Activated naive CD8-positive, alpha-beta T cell treated with anti-CD3 and anti-CD28 coated beads, Interleukin-2, amount 10 ng/mL, durations not matched to agents 7 days and 5 days (primary cell): Measurements from ENCODE around the gene SDHAF2. TPM values are rescaled to one million over a fixed set of nuclear protein-coding genes. Genes with fewer than 3 reads are reported as not detected.
"Not testable (repeated sequence)": the region's sequence is repeated elsewhere in the genome, so short reads cannot be mapped to it uniquely, and the experiment has no call there.

Experiments
- ATAC-seq: fragments of 150-1000 bp; cut with Tn5 transposase; one replicate; pipeline ENCODE4 v1.10.0; 2021; ENCODE audit warnings: low read depth, moderate library complexity
- POLR2A ChIA-PET: fragments of 350-600 bp; sonication (Branson Sonifier 250); formaldehyde crosslinking; loops from one replicate; lab custom pipeline; 2021; ENCODE audit warnings: antibody characterized with exemption; lab: Charles Lee
- DNase-seq: peaks from one replicate; pipeline ENCODE4 v3.0.0; 2021
- H3K27ac Mint-ChIP-seq: one replicate; pipeline ENCODE4 v1.8.0; 2022; ENCODE audit warnings: mild to moderate bottlenecking, mixed read lengths
- H3K27me3 Mint-ChIP-seq: one replicate; pipeline ENCODE4 v1.8.0; 2022; ENCODE audit warnings: mild to moderate bottlenecking, moderate library complexity, mixed read lengths
- H3K36me3 Mint-ChIP-seq: one replicate; pipeline ENCODE4 v1.8.0; 2021; ENCODE audit warnings: mild to moderate bottlenecking, mixed read lengths
- H3K4me1 Mint-ChIP-seq: one replicate; pipeline ENCODE4 v1.8.0; 2021; ENCODE audit warnings: mixed read lengths
- H3K4me3 Mint-ChIP-seq: one replicate; pipeline ENCODE4 v1.8.0; 2022; ENCODE audit warnings: mild to moderate bottlenecking, moderate library complexity, mixed read lengths
- H3K9me3 Mint-ChIP-seq: one replicate; pipeline ENCODE4 v1.8.0; 2021; ENCODE audit warnings: mixed read lengths
- total RNA-seq, 2 experiments: library from RNA; stranded (reverse); gene quantifications; one replicate each; pipeline ENCODE4 v1.2.3, GENCODE V29; 2021

The SDHAF2 gene
- total RNA-seq, result 10 to 100 TPM; 48.5 to 53.1 TPM

DNA sequence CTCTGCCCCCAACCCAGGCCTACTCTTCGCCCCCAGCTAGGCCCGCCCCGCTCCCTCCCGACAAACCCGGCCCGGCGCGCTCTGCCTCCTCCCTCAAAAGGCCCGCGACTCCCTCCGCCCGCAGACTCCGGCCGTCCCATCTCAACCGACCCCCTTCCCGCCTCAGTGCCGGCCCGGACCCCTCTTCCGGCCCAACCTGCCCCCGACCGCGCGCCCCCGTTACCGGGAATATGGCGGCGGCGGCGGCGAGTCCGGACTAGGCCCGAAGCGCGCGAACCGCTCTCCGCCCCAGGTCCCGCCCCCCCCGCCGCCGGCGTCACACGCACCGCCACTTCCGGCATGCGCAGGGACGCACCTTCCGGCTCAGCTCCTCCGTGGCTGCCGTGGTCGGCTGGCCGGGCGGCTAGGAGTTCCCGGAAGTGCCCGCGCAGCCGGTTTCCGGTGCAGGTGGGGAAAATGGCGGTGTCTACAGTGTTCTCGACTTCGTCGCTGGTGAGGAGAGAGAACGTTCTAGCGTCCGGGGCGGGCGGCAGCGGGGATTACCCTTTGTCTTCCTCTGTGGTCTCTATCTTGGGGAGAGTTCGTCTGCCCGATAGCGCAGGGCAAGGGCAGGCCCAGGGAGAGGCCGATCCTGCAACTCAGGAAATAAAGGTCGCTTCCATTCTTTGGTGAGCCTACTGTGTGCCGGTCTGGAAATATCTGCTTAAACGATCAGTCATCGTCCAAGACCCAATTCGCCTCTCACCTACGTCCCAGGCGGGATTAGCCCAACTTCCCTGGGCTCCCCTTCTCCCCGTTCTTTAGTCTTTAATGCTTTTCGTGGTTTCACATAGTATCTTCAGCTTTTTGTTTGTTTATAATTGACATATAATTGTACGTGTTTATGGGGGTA is at the start of gene SDHAF2, which contains the start of gene CPSF7:
Gene SDHAF2 (plus strand): TSS at position 434 of the 892 bp plus-strand sequence. CDS start 23 bp downstream, at position 457.
Gene CPSF7 (minus strand): TSS at position 285 of the 892 bp plus-strand sequence. CDS start 740 bp downstream, outside the sequence.
- Mint-ChIP-seq H3K9me3 (no peaks in the 10 kb centered on the region), H3K4me1 (peaks cover 51% of the 10 kb centered on the region), H3K36me3 (peaks cover 34% of the 10 kb centered on the region), H3K4me3 (peak within 1 kb of the TSS; percentile 99), H3K27me3 (no peaks in the 10 kb centered on the region), H3K27ac (peak within 1 kb of the TSS; percentile 100)
- POLR2A ChIA-PET, result interaction anchor here (0.6 to 3.2 kb wide), 18 partner anchors 12 to 1213 kb away, joined by 3 to 25 read pairs (median 4); partner anchors contain the start of genes CYB561A3, FEN1, TMEM138 and TMEM216
- ATAC-seq (peak; percentile 87), DNase-seq (peak; percentile 99)

DNA sequence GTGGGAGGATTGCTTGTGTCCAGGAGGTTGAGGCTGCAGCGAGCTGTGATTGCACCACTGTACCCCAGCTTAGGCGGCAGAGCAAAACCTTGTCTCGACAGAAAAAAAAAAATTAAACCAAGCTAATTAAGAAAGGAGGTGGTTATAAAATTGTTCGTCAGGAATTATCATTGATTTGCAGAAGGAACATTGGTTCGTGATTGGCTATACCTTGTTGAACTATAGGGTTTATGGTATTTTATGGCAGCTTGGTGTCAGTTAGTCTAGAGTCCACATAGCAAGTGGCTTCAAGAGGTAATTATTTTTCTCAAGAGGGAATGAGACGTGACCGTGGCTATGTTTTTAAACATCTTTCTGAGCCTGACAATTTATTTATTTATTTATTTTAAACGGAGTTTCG is 49.0 kb upstream of the SDHAF2 start:
- Mint-ChIP-seq H3K9me3 (no peaks in the 10 kb centered on the region), H3K36me3 (no peaks in the 10 kb centered on the region), H3K27me3 (no peaks in the 10 kb centered on the region), H3K4me1 (peaks cover 3% of the 10 kb centered on the region), H3K4me3 (no peak overlapping the region), H3K27ac (no peak overlapping the region)
- no peak for ATAC-seq
- DNase-seq, result no peak
- POLR2A ChIA-PET, result interaction anchor here (1.4 kb wide), 1 partner anchor 45 kb away, joined by 5 read pairs; no protein-coding TSS in a partner anchor

DNA sequence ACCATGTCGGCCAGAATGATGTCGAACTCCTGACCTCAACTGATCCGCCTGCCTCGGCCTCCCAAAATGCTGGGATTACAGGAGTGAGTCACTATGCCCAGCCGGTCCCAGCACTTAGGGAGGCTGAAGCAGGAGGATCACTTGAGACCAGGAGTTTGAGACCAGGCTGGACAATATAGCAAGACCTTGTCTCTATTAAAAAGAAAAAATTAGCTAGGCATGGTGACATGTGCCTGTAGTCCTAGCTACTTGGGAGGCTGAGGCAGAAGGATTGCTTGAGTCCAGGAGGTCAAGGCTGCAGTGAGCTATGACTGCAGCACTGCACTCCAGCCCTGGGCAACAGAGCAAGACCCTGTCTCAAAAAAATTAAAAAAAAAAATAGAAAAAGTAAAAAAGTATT is 46.1 kb upstream of the SDHAF2 start:
- H3K36me3 Mint-ChIP-seq, ATAC-seq, DNase-seq, H3K4me1 Mint-ChIP-seq, H3K9me3 Mint-ChIP-seq, H3K27me3 Mint-ChIP-seq, H3K27ac Mint-ChIP-seq, H3K4me3 Mint-ChIP-seq: not testable (repeated sequence)
- POLR2A ChIA-PET, result interaction anchor here (0.9 kb wide), 1 partner anchor 50 kb away, joined by 3 read pairs; no protein-coding TSS in a partner anchor

DNA sequence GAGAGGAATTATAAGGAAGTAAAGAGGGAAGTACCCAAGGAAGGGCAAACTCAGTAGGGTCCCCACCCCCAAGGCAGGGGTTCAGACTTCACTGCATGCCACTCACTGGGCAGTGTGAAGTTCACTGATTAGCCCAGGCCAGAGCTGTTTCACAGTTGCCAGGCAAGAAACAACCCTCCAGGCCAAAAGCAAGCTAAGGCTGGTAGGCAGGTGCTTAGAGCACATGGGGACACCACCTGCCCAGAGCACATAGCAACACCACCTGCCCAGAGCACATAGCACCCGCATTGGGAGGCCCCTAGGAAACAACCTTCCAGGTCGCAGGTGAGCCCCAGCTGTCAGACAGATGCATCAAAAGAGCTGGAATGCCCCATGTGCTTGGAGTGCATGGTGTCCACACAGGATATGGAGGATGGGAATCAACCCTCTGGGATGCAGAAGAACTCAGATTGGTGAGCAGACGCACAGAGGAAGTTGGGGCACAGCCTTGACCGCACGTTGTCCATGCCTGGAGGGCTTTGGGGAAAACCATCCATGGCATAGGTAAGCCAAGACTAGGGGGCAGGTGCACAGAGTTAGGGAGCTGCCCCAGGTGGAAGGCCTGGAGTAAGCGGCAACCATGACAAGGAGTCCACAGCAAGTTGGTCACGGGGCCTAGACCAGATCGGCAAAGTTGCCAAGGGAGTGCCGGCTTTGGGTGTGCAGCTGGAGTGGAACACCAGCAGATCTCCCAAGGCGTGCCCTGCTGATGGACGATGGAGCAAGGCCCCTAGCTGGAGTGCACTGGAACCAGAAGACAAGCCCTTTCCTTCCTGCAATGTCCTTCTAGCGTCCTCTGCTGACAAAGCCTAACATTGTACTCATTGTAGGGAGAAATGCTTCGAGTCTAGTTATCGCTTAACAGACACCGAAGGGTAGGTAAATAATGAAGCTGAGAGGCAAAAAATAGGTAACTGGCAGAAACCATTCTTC is 45.4 kb upstream of the SDHAF2 start:
- Mint-ChIP-seq H3K27me3 (no peaks in the 10 kb centered on the region), H3K4me1 (peaks cover 3% of the 10 kb centered on the region), H3K36me3 (peaks cover 1% of the 10 kb centered on the region), H3K9me3 (peaks cover 1% of the 10 kb centered on the region), H3K27ac (no peak overlapping the region), H3K4me3 (no peak overlapping the region)
- DNase-seq (no peak), ATAC-seq (no peak)
- POLR2A ChIA-PET, result interaction anchor here (0.6 to 3.1 kb wide), 5 partner anchors 10 to 90 kb away, joined by 3 to 28 read pairs (median 3); no protein-coding TSS in a partner anchor

DNA sequence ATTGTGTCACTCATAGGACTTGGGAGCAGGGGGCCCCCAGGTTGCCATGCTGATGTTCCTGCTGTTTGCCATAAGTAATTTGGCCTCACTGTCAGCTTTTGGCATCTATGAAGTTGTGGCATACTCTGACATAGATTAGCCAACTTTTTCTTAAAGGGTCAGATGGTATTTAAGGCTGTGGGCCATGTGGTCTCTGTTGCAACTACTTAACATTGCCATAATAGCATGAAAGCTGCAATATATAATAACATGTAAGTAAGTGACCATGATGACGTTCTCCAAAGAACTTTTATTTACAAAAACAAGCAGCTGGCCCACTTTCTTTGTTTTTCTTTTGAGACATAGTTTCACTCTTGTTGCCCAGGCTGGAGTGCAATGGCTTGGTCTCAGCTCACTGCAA is 39.8 kb upstream of the SDHAF2 start:
- DNase-seq (no peak), ATAC-seq (no peak)
- Mint-ChIP-seq H3K36me3 (peaks cover 12% of the 10 kb centered on the region), H3K27ac (no peak overlapping the region), H3K27me3 (no peaks in the 10 kb centered on the region), H3K4me3 (no peak overlapping the region), H3K9me3 (peaks cover 2% of the 10 kb centered on the region), H3K4me1 (peaks cover 24% of the 10 kb centered on the region)
- POLR2A ChIA-PET, result interaction anchor here (0.6 to 4.2 kb wide), 2 partner anchors 32 to 56 kb away, joined by 3 to 26 read pairs; partner anchors contain the start of genes DDB1 and TKFC

DNA sequence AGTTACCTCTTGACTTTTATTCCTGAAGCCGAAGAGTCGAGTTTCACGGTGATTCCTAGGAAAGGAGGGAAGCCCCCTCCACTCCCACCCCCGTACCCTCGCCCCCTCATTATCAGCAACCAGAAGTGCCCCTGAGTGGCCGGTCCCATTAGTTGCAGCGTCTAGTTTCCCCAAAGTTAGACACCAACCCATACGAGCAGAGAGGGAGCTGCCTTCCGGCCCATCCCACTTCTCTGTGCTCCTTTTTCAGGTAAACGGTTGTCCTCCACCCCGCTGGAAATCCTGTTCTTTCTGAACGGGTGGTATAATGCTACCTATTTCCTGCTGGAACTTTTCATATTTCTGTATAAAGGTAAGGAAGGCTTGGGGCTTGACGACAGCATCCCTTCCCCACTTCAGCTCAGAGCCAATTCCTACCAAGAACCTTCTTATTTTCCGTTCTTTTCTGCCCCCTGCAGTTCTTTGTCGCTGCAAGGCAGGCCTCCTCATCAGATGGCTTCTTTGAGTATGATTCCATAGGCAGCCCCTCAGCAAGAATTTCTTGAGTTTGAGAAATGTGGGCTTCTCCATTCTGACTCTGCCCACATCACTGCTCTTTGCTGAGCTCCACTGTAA is 36.8 kb upstream of the SDHAF2 start:
- peaks cover 2% of the 10 kb centered on the region for H3K9me3 Mint-ChIP-seq
- POLR2A ChIA-PET, result interaction anchor here (0.6 to 4.2 kb wide), 6 partner anchors 8 to 62 kb away, joined by 3 to 26 read pairs (median 12); partner anchors contain the start of genes CPSF7, CYB561A3, DDB1 and SDHAF2
- no peaks in the 10 kb centered on the region for H3K27me3 Mint-ChIP-seq
- H3K36me3 Mint-ChIP-seq, result peaks cover 20% of the 10 kb centered on the region
- ATAC-seq (peak; percentile 25), DNase-seq (no peak)
- H3K4me1 Mint-ChIP-seq, result peaks cover 22% of the 10 kb centered on the region
- H3K4me3 Mint-ChIP-seq, result peak overlapping the region; percentile 91
- H3K27ac Mint-ChIP-seq, result peak overlapping the region; percentile 90

DNA sequence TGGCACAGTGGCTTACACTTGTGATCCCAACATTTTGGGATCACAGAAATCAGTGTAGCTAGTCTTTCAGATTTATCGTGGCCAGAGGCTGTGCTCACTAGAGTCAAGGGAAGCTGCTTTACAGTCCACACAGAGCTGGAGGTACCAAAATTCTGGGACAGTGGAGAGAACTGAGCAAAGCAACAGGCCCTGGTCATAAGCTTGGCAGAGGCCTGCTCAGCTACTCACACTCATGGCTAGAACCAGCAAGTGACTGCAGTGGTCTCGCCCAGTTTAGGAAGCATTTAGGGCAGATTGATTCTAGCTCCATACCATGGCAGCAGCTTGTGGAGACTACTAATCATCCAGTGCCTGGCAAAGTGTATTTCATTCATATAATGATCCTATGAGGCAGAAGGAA is 28.8 kb upstream of the SDHAF2 start:
- POLR2A ChIA-PET, result interaction anchor here (0.5 to 1.2 kb wide), 4 partner anchors 8 to 50 kb away, joined by 3 to 5 read pairs (median 3); partner anchors contain the start of genes CPSF7 and SDHAF2
- no peaks in the 10 kb centered on the region for H3K4me1 Mint-ChIP-seq
- DNase-seq (no peak), ATAC-seq (no peak)
- H3K27ac Mint-ChIP-seq, result peak overlapping the region; percentile 4
- no peak overlapping the region for H3K4me3 Mint-ChIP-seq
- H3K27me3 Mint-ChIP-seq, result no peaks in the 10 kb centered on the region
- no peaks in the 10 kb centered on the region for H3K9me3 Mint-ChIP-seq
- peaks cover 16% of the 10 kb centered on the region for H3K36me3 Mint-ChIP-seq

DNA sequence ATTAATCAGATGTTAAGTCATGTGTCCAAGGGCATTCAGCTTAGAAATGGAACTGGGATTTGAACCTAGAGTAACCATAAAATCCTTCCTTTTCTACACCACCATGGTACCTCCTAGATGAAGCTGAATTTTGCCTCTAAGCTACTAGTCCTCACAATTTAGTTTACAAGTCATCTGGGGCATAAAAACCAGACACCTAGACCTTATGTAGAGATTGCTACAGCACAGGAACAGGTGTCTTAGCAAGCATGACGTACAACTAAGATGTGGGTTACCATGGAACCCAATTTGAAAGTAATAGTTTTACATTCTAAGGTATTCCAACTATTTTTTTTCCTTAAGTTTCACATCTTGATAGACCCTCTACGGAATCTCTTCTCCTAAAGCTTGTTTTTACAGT is 28.4 kb upstream of the SDHAF2 start:
- H3K27me3 Mint-ChIP-seq, result no peaks in the 10 kb centered on the region
- POLR2A ChIA-PET, result interaction anchor here (0.9 to 1.2 kb wide), 3 partner anchors 9 to 28 kb away, joined by 3 to 5 read pairs (median 3); partner anchors contain the start of genes CPSF7 and SDHAF2
- no peak overlapping the region for H3K27ac Mint-ChIP-seq
- ATAC-seq, result no peak
- no peaks in the 10 kb centered on the region for H3K4me1 Mint-ChIP-seq
- no peak overlapping the region for H3K4me3 Mint-ChIP-seq
- peaks cover 16% of the 10 kb centered on the region for H3K36me3 Mint-ChIP-seq
- DNase-seq, result no peak
- no peaks in the 10 kb centered on the region for H3K9me3 Mint-ChIP-seq

DNA sequence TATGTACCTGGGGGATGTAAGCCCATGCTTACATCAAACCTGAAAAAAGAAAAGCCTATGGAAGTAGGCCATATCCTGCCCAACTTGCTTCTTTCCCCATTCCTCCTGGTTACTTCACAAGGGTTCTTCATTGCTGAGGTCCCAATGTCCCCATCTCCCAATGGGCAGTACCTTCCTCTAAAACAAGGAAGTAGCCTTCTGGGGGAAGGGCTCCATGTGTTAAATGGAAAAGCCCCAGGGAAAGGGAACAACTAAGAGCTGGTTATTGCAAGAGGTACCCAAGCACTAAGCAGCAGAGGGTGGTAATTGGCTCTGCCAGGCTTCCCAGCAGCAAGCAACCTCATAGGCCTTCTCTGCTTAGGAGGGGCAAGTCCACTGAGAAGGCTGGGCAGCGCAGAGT is 26.3 kb upstream of the SDHAF2 start:
- H3K4me1 Mint-ChIP-seq, result peaks cover 2% of the 10 kb centered on the region
- H3K27ac Mint-ChIP-seq, result no peak overlapping the region
- no peaks in the 10 kb centered on the region for H3K9me3 Mint-ChIP-seq
- POLR2A ChIA-PET, result no interaction called here
- peaks cover 16% of the 10 kb centered on the region for H3K36me3 Mint-ChIP-seq
- H3K4me3 Mint-ChIP-seq, result no peak overlapping the region
- no peak for DNase-seq
- no peak for ATAC-seq
- H3K27me3 Mint-ChIP-seq, result no peaks in the 10 kb centered on the region

DNA sequence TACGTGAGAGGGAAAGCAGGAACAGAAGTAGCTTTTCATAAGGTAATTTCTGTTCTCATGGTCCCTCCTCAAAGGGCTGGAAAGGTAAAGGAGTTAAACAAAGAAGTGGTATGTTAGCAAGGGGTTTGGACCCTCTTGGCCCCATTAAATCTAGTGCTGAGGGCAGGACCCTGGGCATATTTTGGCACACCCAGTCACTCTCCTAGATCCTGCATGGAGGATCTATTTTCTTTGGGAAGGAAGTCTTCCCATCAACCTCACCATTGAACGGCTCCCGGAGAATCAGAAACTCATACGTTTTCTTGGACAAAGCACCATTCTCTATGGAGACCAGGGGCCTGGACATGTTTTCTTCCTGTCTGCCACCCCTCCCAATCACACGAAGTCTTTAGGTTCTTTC is 25.8 kb upstream of the SDHAF2 start:
- Mint-ChIP-seq H3K36me3 (peaks cover 17% of the 10 kb centered on the region), H3K4me1 (peaks cover 2% of the 10 kb centered on the region), H3K27me3 (no peaks in the 10 kb centered on the region), H3K27ac (no peak overlapping the region), H3K4me3 (no peak overlapping the region), H3K9me3 (no peaks in the 10 kb centered on the region)
- POLR2A ChIA-PET, result no interaction called here
- DNase-seq (no peak), ATAC-seq (no peak)

DNA sequence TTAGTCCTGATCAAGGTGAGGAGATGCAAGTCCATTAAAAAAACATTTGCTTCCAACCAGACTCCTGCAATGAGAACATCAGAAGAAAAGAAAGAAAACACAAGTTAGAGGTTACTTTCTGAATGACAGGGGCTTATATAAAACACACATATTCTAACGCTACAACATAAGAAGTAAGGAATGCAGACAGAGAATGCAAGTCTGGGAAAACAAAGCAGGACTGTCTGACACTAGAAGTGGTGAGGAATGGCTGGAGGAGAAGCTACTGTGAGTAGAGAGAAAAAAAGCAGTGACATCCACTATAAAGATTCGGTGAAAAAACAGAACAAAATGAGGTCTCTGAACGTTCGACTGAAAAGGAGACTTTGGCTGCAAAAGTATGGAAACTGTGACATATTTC is 25.3 kb upstream of the SDHAF2 start:
- H3K36me3 Mint-ChIP-seq, result peaks cover 17% of the 10 kb centered on the region
- ATAC-seq, result no peak
- H3K9me3 Mint-ChIP-seq, result no peaks in the 10 kb centered on the region
- H3K4me1 Mint-ChIP-seq, result peaks cover 2% of the 10 kb centered on the region
- H3K4me3 Mint-ChIP-seq, result no peak overlapping the region
- POLR2A ChIA-PET, result no interaction called here
- no peaks in the 10 kb centered on the region for H3K27me3 Mint-ChIP-seq
- DNase-seq, result no peak
- H3K27ac Mint-ChIP-seq, result no peak overlapping the region

DNA sequence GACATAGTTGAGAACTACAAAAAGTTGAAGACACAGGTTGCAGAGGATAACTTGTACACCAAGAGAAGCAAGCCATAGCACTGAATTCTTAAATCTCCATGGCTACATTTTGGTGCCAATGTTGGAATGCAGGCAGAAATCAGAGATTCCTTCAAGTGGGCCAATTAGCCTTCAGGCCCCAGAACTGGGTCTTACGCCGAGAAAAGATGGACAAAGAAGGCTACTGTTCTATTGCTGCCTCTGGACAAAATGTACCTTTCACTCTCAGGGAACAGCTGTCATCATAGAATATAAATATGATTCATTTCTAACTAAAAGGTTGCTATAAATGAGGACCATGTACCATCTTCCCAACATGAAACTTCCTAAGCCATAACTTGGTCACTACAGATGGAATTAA is 23.9 kb upstream of the SDHAF2 start:
- Mint-ChIP-seq H3K27me3 (no peaks in the 10 kb centered on the region), H3K9me3 (no peaks in the 10 kb centered on the region), H3K4me1 (peaks cover 2% of the 10 kb centered on the region), H3K36me3 (peaks cover 21% of the 10 kb centered on the region), H3K4me3 (no peak overlapping the region), H3K27ac (no peak overlapping the region)
- no peak for ATAC-seq
- no peak for DNase-seq
- POLR2A ChIA-PET, result no interaction called here
